Neuronal stem cell (in vitro differentiated cells): ENCODE measurements around the gene PRPF38B.

Experiments used
- DNase-seq: peaks from one replicate; pipeline ENCODE4 v3.0.0-alpha.2; 2013; ENCODE audit warnings: low spot score
- H2AFZ ChIP-seq: one replicate; pipeline ENCODE4 v1.6.1; 2013; ENCODE audit warnings: mild to moderate bottlenecking, low read length, inconsistent platforms
- H2AK5ac ChIP-seq: 2 replicates; pipeline ENCODE4 v1.6.1; 2013; ENCODE audit warnings: low read depth, mild to moderate bottlenecking, inconsistent platforms, low read length, moderate library complexity, mixed read lengths
- H2BK120ac ChIP-seq: 2 replicates; pipeline ENCODE4 v1.6.1; 2013; ENCODE audit warnings: low read depth, mild to moderate bottlenecking, inconsistent platforms, low read length, moderate library complexity, mixed read lengths
- H2BK12ac ChIP-seq: one replicate; pipeline ENCODE4 v1.6.1; 2013; ENCODE audit warnings: low read length, inconsistent platforms
- H2BK15ac ChIP-seq: 2 replicates; pipeline ENCODE4 v1.6.1; 2013; ENCODE audit warnings: mild to moderate bottlenecking, low read length, inconsistent platforms, mixed read lengths
- H2BK5ac ChIP-seq: one replicate; pipeline ENCODE4 v1.6.1; 2013; ENCODE audit warnings: inconsistent platforms, mild to moderate bottlenecking, low read length, moderate library complexity
- H3K14ac ChIP-seq: one replicate; pipeline ENCODE4 v1.6.1; 2013; ENCODE audit warnings: low read length, inconsistent platforms
- H3K18ac ChIP-seq: 2 replicates; pipeline ENCODE4 v1.6.1; 2013; ENCODE audit warnings: low read length, inconsistent platforms
- H3K23ac ChIP-seq: 2 replicates; pipeline ENCODE4 v1.6.1; 2013; ENCODE audit warnings: low read depth, mild to moderate bottlenecking, mixed read lengths, low read length, inconsistent platforms; ENCODE audit not compliant: poor library complexity
- H3K27ac ChIP-seq: replicated peaks from 3 replicates; pipeline ENCODE4 v1.5.1; 2013; ENCODE audit warnings: low read length, inconsistent platforms
- H3K27me3 ChIP-seq, 3 experiments: 2 replicates each; pipeline ENCODE4 v1.6.1; 2013; ENCODE audit warnings: low read length in 3 of 3, mild to moderate bottlenecking in 2 of 3, inconsistent platforms in 1 of 3, low read depth in 1 of 3, mixed read lengths in 1 of 3, moderate library complexity in 1 of 3; ENCODE audit not compliant: control insufficient read depth in 3 of 3, insufficient read depth in 3 of 3
- H3K36me3 ChIP-seq, 2 donors: replicated peaks in 1 of 2; 2 replicates each; pipeline ENCODE4 v1.6.1; 2013; ENCODE audit warnings: low read length in 2 of 2; ENCODE audit not compliant: control insufficient read depth in 2 of 2, insufficient read depth in 2 of 2
- H3K4ac ChIP-seq: 2 replicates; pipeline ENCODE4 v1.6.1; 2013; ENCODE audit warnings: inconsistent platforms, mild to moderate bottlenecking, low read length, moderate library complexity
- H3K4me1 ChIP-seq, 2 donors: 1 replicate in 1 of 2; 2 replicates in 1 of 2; pipeline ENCODE4 v1.6.1; 2013; ENCODE audit warnings: low read length in 2 of 2, low read depth in 1 of 2; ENCODE audit not compliant: control insufficient read depth in 2 of 2, insufficient read depth in 1 of 2
- H3K4me2 ChIP-seq: one replicate; pipeline ENCODE4 v1.6.1; 2013; ENCODE audit warnings: mild to moderate bottlenecking, low read length, inconsistent platforms; ENCODE audit not compliant: insufficient read depth, poor library complexity, severe bottlenecking
- H3K4me3 ChIP-seq, 2 donors: 2 replicates each; pipeline ENCODE4 v1.5.1; 2013; ENCODE audit warnings: low read length in 2 of 2, mild to moderate bottlenecking in 2 of 2, inconsistent platforms in 1 of 2, moderate library complexity in 1 of 2
- H3K79me1 ChIP-seq: one replicate; pipeline ENCODE4 v1.6.1; 2013; ENCODE audit warnings: low read depth, mild to moderate bottlenecking, inconsistent platforms, low read length, moderate library complexity
- H3K9ac ChIP-seq: one replicate; pipeline ENCODE4 v1.6.1; 2013; ENCODE audit warnings: mild to moderate bottlenecking, low read depth, low read length, inconsistent platforms; ENCODE audit not compliant: poor library complexity
- H3K9me3 ChIP-seq, 2 donors: replicated peaks in 1 of 2; 2 replicates each; pipeline versions ENCODE3 to v1.6.1; 2013; ENCODE audit warnings: low read length in 2 of 2, mild to moderate bottlenecking in 2 of 2, inconsistent platforms in 1 of 2, low read depth in 1 of 2, mixed read lengths in 1 of 2, moderate library complexity in 1 of 2; ENCODE audit not compliant: control insufficient read depth in 2 of 2, insufficient read depth in 1 of 2
- H4K8ac ChIP-seq: one replicate; pipeline ENCODE4 v1.6.1; 2013; ENCODE audit warnings: low read depth, mild to moderate bottlenecking, inconsistent platforms, low read length, moderate library complexity
- H4K91ac ChIP-seq: one replicate; pipeline ENCODE4 v1.6.1; 2013; ENCODE audit warnings: low read length, low read depth, mild to moderate bottlenecking, inconsistent platforms; ENCODE audit not compliant: poor library complexity
- WGBS, 2 donors: extraction: QIAGEN DNeasy Blood & Tissue Kit; methylation state at CpG; one replicate each; pipeline ENCODE4 v1.1.7; 2013; ENCODE audit warnings: missing lambda C conversion rate in 2 of 2, mixed read lengths in 1 of 2; ENCODE audit not compliant: insufficient read length in 2 of 2, insufficient replicate concordance in 1 of 2; ENCODE audit errors: extremely low coverage in 2 of 2; 5-methylcytosine and 5-hydroxymethylcytosine counted together

Gene PRPF38B

GRCh38 chr1:108691128-108691941 lies 775 bp upstream of the PRPF38B start:
- Histone ChIP-seq H2BK120ac (no peak overlapping the region), H2AFZ (peak overlapping the region; percentile 91), H3K27me3 (no peaks in the 10 kb centered on the region), H2BK12ac (no peak overlapping the region), H3K36me3 (peaks cover 2 to 26% of the 10 kb centered on the region in 2 donors), H3K9me3 (no peaks in the 10 kb centered on the region), H2AK5ac (no peak overlapping the region), H2BK5ac (no peak overlapping the region), H3K4me3 (peak overlapping the region; percentile 84 to 88), H3K14ac (no peak overlapping the region), H3K23ac (no peak overlapping the region), H3K9ac (peak overlapping the region; percentile 60), H3K27ac (no peak overlapping the region), H3K4me2 (peak overlapping the region; percentile 72), H3K18ac (no peak overlapping the region), H3K4ac (no peak overlapping the region), H2BK15ac (no peak overlapping the region), H3K79me1 (peaks cover 3% of the 10 kb centered on the region), H3K4me1 (peaks cover 1 to 8% of the 10 kb centered on the region in 2 donors), H4K91ac (no peak overlapping the region), H4K8ac (no peak overlapping the region)
- DNase-seq = no peak
- WGBS, 2 donors = no CpG with 5 or more reads among the region's 12 CpGs

DNA sequence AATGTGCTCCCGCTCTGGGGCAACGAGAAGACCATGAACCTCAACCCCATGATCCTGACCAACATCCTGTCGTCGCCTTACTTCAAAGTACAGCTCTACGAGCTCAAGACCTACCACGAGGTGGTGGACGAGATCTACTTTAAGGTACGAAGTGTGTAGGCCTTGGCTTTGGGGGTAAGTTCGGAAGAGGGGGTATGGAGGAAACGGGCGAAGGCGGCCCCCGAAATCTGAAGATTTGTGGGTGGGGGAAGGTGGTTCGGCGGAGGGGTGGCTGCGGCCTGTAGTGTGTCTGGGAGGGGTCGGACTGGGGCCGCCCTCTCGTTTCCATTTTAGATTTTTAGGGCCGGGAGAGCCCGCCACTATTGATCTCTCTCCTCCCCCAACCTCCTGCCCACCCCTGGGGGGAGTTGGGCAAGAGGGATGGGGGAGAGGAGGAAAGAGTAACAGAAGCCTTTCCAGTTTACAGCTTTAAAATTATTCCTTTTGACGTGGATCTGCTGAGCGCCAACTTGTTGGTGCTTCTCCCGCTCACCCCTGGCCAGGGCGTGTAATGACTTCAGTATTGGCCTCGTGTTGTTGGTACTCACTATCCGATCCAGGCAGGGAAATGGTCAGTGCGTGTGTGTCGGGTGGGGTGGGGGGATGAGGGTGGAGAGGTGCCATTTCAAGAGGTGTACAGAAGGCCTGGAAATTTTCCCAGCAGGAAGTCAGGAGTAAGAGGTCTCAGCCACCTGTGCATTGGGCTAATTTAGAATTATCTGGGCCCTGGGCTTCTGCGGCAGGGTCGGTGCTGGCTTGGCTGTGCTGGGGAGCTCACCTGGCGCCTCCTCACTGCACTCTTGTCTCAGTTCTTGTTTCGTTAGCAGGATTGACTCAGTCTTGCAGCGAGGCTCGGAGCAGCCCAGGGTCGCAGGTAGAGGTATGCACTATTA lies 880 bp downstream of the PRPF38B start:
- H3K27ac ChIP-seq = peak overlapping the region; percentile 99
- H2BK12ac ChIP-seq = no peak overlapping the region
- no peaks in the 10 kb centered on the region for H3K27me3 ChIP-seq
- peak overlapping the region; percentile 91 for H2AFZ ChIP-seq
- DNase-seq = no peak
- peak overlapping the region; percentile 69 for H2BK5ac ChIP-seq
- H3K18ac ChIP-seq = peak overlapping the region; percentile 100
- H3K14ac ChIP-seq = peak overlapping the region; percentile 86
- H3K9me3 ChIP-seq = no peaks in the 10 kb centered on the region
- peak overlapping the region; percentile 84 to 88 for H3K4me3 ChIP-seq
- peaks cover 1 to 8% of the 10 kb centered on the region in 2 donors for H3K4me1 ChIP-seq
- peak overlapping the region; percentile 85 for H3K9ac ChIP-seq
- H3K79me1 ChIP-seq = peaks cover 3% of the 10 kb centered on the region
- H3K4ac ChIP-seq = no peak overlapping the region
- no CpG with 5 or more reads among the region's 36 CpGs for WGBS, 2 donors
- H3K36me3 ChIP-seq = peaks cover 8 to 43% of the 10 kb centered on the region in 2 donors
- peak overlapping the region; percentile 69 for H2BK15ac ChIP-seq
- peak overlapping the region; percentile 41 for H2AK5ac ChIP-seq
- H4K8ac ChIP-seq = no peak overlapping the region
- peak overlapping the region; percentile 94 for H4K91ac ChIP-seq
- peak overlapping the region; percentile 99 for H3K23ac ChIP-seq
- peak overlapping the region; percentile 82 for H2BK120ac ChIP-seq
- peak overlapping the region; percentile 84 for H3K4me2 ChIP-seq

GRCh38 chr1:108695535-108695934 lies 3.4 kb downstream of the PRPF38B start:
- H3K4ac ChIP-seq = no peak overlapping the region
- no peak overlapping the region for H2BK15ac ChIP-seq
- H3K9ac ChIP-seq = no peak overlapping the region
- no peak overlapping the region for H3K27ac ChIP-seq
- H4K91ac ChIP-seq = no peak overlapping the region
- H2AFZ ChIP-seq = no peak overlapping the region
- peaks cover 3% of the 10 kb centered on the region for H3K79me1 ChIP-seq
- no peak overlapping the region for H4K8ac ChIP-seq
- H3K27me3 ChIP-seq = no peaks in the 10 kb centered on the region
- no peak overlapping the region for H2BK5ac ChIP-seq
- H3K36me3 ChIP-seq = peaks cover 19 to 68% of the 10 kb centered on the region in 2 donors
- WGBS, 2 donors = no CpG with 5 or more reads among the region's 5 CpGs
- no peak overlapping the region for H3K4me2 ChIP-seq
- H2BK120ac ChIP-seq = no peak overlapping the region
- no peak overlapping the region for H2BK12ac ChIP-seq
- no peak overlapping the region for H2AK5ac ChIP-seq
- no peak overlapping the region for H3K23ac ChIP-seq
- peaks cover 1 to 8% of the 10 kb centered on the region in 2 donors for H3K4me1 ChIP-seq
- H3K14ac ChIP-seq = no peak overlapping the region
- no peak for DNase-seq
- H3K4me3 ChIP-seq = no peak overlapping the region
- H3K9me3 ChIP-seq = no peaks in the 10 kb centered on the region
- H3K18ac ChIP-seq = no peak overlapping the region
